Lower leg skin (tissue), 3 donors: ENCODE data around the gene ITPA.

Source experiments
- POLR2A ChIP-seq, 2 donors: fragments of 450-650 bp; IDR thresholded peaks; one replicate each; pipeline ENCODE4 v1.6.1; 2016 to 2017; ENCODE audit warnings: antibody characterized with exemption in 2 of 2, mild to moderate bottlenecking in 1 of 2, moderate library complexity in 1 of 2
- TF ChIP-seq, protein P1 (sequence below), 3 donors: fragments of 450-650 bp; IDR thresholded peaks; one replicate each; pipeline ENCODE4 v1.5.1; 2016; ENCODE audit warnings: antibody characterized with exemption in 3 of 3, mild to moderate bottlenecking in 3 of 3, moderate library complexity in 2 of 3

DNA sequence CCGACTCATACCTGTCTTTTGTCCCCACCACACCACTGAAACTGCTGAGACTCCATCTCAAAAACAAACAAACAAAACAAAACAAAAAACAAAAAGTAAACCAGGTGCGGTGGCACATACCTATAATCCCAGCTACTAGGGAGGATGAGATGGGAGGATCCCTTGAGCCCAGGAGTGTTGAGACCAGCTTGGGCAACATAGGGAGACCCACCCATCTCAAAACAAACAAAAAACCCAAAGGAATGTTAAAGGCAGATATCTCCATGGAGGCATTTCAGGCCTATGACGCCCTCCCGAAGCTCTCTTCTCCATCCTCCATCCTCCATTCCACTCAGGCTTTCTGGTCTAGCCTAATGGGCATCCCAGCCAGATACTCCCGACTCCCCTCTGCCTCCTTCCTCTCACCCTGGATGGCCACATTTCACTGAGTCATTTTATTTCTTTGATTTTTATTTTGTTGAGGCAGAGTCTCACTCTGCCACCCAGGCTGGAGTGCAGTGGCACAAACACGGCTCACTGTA, 32.9 kb downstream of the ITPA start:
- TF ChIP-seq, protein P1, sequence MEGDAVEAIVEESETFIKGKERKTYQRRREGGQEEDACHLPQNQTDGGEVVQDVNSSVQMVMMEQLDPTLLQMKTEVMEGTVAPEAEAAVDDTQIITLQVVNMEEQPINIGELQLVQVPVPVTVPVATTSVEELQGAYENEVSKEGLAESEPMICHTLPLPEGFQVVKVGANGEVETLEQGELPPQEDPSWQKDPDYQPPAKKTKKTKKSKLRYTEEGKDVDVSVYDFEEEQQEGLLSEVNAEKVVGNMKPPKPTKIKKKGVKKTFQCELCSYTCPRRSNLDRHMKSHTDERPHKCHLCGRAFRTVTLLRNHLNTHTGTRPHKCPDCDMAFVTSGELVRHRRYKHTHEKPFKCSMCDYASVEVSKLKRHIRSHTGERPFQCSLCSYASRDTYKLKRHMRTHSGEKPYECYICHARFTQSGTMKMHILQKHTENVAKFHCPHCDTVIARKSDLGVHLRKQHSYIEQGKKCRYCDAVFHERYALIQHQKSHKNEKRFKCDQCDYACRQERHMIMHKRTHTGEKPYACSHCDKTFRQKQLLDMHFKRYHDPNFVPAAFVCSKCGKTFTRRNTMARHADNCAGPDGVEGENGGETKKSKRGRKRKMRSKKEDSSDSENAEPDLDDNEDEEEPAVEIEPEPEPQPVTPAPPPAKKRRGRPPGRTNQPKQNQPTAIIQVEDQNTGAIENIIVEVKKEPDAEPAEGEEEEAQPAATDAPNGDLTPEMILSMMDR (IDR thresholded peaks at IDR 0.05) = no peak
- no peak for TF ChIP-seq POLR2A (IDR thresholded peaks at IDR 0.05)
